RCC 7860 (cell line): ENCODE results near the gene BNIP2.
"Not testable (repeated sequence)": the region's sequence is repeated elsewhere in the genome, so short reads cannot be mapped to it uniquely, and the experiment has no call there.

Experiments
- DNase-seq: peaks from one replicate; pipeline ENCODE4 v3.0.0-alpha.2; 2015; ENCODE audit warnings: low spot score
- FAIRE-seq: peaks from 2 replicates; lab custom pipeline; 2012; peaks lifted over from hg19 to GRCh38; lab: Jason Lieb, UNC

The BNIP2 gene

DNA sequence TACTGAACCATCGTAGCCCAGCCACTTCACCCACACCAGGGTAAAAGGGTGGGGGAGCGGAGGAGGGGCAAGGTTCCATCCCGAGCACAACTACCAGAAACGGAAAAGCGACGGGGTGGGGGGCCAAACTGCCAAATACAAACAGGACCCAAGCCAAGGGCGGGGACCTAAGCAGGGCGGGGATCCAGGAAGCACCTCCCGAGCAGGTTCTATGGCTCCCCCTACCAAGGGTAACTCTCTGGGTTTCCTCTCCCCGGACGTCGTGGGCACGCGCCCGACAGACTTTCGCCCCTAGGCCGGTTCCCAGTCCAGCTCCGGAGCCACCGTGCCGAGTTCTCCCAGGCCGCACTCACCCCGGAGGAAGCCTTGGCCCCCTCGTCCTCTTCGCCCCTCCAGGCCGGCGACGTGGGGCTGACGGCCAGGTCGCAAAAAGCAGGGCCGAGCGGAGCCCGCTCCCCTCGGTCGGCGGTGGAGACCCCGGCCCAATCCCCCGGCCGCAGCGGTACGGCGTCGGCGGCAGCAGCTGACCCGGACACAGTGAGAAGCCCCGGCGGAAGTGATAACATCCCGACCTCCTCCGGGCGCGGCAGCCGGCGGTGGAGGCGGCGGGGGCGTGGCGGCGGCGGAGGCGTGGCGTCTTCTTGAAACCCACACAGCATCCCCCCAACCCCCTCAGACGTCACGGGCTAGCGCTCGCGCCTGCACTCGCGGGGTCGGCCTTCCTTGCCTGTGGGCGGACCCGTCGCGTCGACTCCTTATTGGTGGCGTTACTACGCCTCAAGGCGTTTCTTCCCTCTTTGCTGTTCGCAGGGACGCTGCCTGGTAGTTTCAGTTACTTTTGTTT is at the start of gene BNIP2:
TSS of gene BNIP2 (minus strand) at position 539 of the 844 bp plus-strand sequence. CDS start 6,863 bp downstream, outside the sequence.
- FAIRE-seq = peak; percentile 51
- DNase-seq = peak; percentile 88

DNA sequence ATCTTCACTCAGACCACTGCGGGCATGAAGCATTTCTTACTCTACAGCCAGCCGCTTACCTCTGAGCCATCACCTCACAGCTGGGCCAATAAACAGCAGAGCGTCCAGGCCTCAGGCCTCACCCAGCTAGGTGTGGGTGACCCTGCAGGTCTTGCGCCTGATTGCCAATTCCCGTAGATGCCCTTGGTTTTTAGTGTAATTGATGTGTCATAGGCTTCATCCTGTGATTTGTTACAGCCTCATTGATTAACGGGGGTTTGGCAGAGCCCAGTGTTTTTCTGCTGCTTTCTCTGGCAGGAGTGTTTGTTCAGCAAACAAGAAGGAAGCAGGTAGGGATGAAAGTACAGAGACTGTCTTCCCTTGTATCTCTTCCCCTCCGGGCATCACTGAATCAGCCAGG is 49.6 kb upstream of the BNIP2 start:
- FAIRE-seq (no peak), DNase-seq (no peak)

DNA sequence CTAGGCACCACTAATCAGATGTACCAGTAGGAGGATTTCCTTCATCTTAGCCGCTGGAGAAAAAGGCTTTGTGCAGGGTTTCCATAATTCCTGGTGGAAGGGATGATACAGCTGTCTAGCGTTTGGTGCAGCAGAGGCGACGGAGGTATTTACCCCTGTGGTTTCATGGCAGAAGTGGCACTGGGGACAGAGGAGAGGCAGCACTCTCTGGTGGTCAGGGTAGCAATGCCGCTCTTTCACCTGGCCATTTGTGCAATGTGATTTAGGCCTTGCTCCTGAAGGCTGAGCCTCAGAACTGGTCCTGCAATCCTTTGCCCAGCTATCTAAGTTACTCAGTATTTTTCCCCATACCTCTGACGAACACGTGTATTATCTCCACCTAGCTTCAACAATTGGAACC is 47.1 kb upstream of the BNIP2 start:
- FAIRE-seq = no peak
- DNase-seq = no peak

GRCh38 chr15:59725151-59725486 is 36.0 kb upstream of the BNIP2 start:
- no peak for FAIRE-seq
- DNase-seq = no peak

GRCh38 chr15:59723687-59724346 is 34.7 kb upstream of the BNIP2 start:
- DNase-seq (no peak), FAIRE-seq (no peak)

DNA sequence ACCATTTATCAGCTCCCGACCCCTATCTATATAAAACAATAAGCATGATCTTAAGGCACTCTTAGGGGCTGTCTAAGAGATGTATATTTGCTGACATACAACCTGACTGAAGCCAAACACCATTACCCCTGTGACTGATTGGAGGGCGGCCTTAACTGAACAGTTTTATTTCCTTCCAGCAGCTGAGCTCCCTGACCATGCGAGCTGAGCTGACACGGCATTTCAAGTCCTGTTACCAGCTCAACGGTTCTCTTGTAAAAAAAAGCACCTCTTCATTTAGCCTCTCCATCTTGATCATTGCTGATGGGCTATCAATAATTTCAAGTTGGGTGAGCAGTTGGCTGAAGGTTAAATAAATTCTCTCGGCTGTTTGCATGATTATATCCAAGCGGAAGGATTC is 33.4 kb upstream of the BNIP2 start:
- DNase-seq (no peak), FAIRE-seq (no peak)

DNA sequence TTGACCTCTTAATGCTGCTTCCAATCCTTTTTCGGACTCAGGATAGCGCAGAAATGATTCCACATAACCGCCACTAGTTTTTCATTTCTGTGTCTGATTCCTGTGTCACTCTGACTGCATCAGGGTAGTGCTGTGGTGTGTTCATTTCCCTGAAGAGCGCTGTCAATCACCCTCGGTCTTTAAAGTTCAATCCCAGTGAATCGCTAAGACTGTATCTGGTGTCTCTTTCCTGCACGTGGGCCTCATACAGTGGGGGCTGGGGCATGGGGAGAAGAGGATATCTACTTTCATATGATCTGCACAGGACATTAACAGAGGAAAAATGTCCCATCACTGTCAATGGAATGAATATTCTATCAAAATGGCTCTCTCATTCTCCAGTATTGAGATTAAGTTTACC is 32.9 kb upstream of the BNIP2 start:
- DNase-seq (no peak), FAIRE-seq (no peak)

DNA sequence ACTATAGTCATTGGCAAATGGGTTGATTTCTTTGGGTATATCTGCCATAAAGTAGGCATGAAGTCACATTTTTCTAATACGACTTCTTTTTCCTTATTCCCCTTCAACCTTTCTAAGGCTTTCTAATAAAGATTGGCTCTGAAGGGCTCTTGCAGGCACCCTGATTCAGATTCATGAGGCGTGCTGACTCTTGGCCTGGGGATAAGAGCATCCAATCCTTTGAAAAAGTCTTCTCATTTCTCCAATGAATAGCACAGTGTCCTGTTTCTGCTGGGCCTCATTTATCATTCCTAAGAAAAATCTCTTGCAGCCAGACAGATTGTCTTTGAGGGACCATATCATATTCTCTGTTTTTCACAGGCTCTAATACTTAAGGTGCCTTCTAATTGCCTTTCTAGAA is 32.3 kb upstream of the BNIP2 start:
- FAIRE-seq = no peak

GRCh38 chr15:59713177-59713576 is 24.1 kb upstream of the BNIP2 start:
- DNase-seq = no peak
- FAIRE-seq = no peak

More for the DNA sequence above, 32.3 kb upstream of the BNIP2 start:
- no peak for DNase-seq

- DNase-seq (no peak), FAIRE-seq (no peak)
Measured at GRCh38 chr15:59711451-59712243, 22.5 kb upstream of the BNIP2 start.

DNA sequence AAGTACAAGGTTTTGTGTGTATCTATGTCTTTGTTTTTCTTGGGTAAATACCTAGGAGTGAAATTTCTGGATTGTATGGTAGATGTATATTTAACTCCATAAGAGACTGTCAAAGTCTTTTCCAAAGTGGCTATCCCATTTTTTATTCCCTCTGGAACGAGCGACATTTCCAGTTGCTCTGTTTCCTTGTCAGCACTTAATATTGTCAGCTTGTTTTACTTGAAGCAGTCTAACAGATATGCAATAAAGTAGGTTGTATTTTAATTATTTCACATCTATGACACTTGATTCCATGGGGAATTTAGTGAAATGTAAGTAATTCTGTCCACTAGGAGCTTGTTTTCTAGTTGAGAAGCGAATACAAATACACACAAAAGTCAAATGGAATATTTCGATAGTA is 18.5 kb upstream of the BNIP2 start:
- no peak for FAIRE-seq
- DNase-seq = no peak

DNA sequence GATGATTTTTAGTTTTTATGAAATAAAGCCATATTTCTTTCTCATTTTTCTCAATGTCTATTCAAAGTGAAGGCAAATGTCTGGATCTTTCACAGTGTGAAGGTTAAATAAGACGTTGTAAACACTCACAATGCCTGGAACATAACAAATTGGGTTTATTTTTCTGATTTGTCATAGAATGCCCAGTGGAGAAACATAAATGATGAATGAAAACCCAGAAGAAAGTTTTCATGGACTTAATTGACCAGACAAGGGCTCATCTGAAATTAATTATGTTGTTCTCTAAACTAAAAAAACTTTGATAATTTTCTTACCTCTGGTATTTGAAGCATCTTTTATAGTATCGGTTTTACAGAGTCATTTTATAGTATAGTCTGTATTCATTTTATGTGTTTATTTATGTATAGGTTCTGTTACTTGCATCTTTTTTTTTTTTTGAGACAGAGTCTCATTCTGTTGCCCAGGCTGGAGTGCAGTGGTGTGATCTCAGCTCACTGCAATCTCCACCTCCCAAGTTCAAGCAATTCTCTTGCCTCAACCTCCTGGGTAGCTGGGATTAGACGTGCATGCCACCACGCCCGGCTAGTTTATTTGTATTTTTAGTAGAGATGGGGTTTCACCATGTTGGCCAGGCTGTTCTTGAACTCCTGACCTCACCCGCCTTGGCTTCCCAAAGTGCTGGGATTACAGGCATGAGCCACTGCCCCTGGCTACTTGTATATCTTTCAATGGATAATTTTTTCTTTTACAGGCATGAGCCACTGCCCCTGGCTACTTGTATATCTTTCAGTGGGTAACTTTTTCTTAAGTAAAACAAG is 15.1 kb upstream of the BNIP2 start:
- DNase-seq (no peak), FAIRE-seq (no peak)

- no peak for FAIRE-seq
- DNase-seq = no peak
Measured at GRCh38 chr15:59702351-59702750, 13.2 kb upstream of the BNIP2 start.

DNA sequence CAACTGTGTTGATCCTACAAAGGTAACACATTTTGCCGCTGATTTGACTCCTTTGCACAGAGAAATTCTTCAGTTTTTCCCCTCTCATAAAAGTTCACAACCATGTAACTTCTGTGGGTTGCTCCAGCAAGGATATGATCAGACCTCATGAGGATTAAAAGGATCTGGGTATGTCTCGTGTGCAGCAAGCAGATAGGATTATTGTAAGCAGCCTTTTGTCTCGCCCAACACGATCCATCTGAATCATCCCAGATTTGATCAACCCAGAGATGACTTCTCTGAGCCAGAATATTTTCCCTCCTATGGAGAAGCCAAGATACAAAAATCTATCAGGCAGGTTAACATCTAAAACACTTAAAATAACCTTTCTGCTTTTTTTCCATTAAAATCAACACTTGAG is 12.8 kb upstream of the BNIP2 start:
- FAIRE-seq (no peak), DNase-seq (no peak)

DNA sequence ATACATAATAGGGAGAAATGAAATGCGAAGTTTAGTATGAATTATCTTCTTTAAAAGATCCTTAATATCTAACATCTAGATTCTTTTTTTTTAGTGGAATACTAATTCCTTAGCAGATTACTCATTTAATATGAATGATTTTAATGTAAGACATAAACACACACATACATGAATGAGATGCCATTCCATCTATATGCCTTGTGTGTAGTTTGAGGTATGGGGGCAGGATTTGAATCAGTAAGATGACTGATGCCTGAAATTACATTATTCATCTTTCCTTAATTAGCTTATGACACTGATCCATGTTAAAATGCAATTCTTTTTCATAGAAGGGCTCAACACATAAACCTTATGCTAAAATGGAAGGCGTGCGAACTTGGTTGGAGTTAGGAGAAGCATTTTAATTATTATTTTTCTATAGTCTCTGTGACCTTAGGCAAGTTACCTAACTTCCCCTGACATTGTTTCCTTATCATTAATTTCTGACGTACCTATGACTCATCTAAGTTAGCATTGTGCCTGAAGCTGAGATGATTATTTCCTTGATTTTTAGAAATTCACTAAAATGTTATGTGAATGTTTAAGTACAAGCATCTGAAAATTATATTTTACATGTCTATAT is 10.8 kb upstream of the BNIP2 start:
- DNase-seq = no peak

GRCh38 chr15:59698065-59698464 is 8.9 kb upstream of the BNIP2 start:
- DNase-seq, FAIRE-seq: not testable (repeated sequence)

More for the DNA sequence above, 10.8 kb upstream of the BNIP2 start:
- no peak for FAIRE-seq

- no peak for FAIRE-seq
Measured at GRCh38 chr15:59696332-59696731, 7.2 kb upstream of the BNIP2 start.

GRCh38 chr15:59694779-59695178 is 5.7 kb upstream of the BNIP2 start:
- DNase-seq (no peak), FAIRE-seq (no peak)

More at GRCh38 chr15:59696332-59696731, 7.2 kb upstream of the BNIP2 start:
- DNase-seq = no peak

- FAIRE-seq = peak; percentile 67
Measured at GRCh38 chr15:59691194-59691805, 2.2 kb upstream of the BNIP2 start.

More at GRCh38 chr15:59691194-59691805, 2.2 kb upstream of the BNIP2 start:
- no peak for DNase-seq
